Measurements from ENCODE around the gene KLHL30.

DNA sequence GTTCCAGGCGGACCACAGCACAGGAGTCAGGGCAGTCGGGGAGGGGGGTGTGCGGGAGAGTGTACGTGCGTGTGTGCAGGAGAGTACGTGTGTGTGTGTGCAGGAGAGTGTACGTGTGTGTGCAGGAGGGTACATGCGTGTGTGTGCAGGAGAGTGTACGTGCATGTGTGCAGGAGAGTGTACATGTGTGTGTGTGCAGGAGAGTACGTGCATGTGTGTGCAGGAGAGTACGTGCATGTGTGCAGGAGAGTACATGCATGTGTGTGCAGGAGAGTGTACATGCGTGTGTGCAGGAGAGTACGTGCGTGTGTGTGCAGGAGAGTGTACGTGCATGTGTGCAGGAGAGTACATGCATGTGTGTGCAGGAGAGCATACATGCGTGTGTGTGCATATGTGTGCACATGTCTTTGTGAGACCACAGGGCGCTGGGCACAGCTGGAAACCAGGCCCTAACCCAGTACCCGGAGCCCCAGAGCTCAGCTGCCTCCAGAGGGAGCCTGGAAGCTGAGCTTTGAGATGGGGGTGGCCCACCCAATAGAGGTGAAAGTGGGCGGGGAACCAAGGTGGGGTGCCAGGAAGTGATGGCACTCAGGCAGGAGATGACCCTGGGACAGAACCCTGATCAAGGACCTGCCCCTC, 13.9 kb upstream of the KLHL30 start:
- TF ChIP-seq, protein P1, sequence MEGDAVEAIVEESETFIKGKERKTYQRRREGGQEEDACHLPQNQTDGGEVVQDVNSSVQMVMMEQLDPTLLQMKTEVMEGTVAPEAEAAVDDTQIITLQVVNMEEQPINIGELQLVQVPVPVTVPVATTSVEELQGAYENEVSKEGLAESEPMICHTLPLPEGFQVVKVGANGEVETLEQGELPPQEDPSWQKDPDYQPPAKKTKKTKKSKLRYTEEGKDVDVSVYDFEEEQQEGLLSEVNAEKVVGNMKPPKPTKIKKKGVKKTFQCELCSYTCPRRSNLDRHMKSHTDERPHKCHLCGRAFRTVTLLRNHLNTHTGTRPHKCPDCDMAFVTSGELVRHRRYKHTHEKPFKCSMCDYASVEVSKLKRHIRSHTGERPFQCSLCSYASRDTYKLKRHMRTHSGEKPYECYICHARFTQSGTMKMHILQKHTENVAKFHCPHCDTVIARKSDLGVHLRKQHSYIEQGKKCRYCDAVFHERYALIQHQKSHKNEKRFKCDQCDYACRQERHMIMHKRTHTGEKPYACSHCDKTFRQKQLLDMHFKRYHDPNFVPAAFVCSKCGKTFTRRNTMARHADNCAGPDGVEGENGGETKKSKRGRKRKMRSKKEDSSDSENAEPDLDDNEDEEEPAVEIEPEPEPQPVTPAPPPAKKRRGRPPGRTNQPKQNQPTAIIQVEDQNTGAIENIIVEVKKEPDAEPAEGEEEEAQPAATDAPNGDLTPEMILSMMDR (optimal IDR thresholded peaks at IDR 0.05 in 1 of 3, IDR thresholded peaks at IDR 0.05 in 1 of 3, conservative IDR thresholded peaks at IDR 0.05 in 1 of 3; ENCODE audit: extremely low read depth in 1 of 3, insufficient read depth in 2 of 3, low read length in 3 of 3) = no peak
- no peak for TF ChIP-seq EZH2 (IDR thresholded peaks at IDR 0.05; ENCODE audit: low read length)
